GM08714 (cell line): ENCODE data around the gene MXI1.
"Not testable (repeated sequence)": the region's sequence is repeated elsewhere in the genome, so short reads cannot be mapped to it uniquely, and the experiment has no call there.

Experiments
- H3K4me3 ChIP-seq: fragments of 200-500 bp; sonication (Bioruptor generic); 2 replicates; pipeline ENCODE4 v1.5.1; 2014; ENCODE audit warnings: mild to moderate bottlenecking, low read length, inconsistent platforms
- ZNF274 ChIP-seq: IDR thresholded peaks from 2 replicates; pipeline ENCODE4 v1.6.1; 2012; ENCODE audit warnings: mild to moderate bottlenecking, low read depth, low read length

The MXI1 gene

GRCh38 chr10:110311357-110311949, 104.0 kb downstream of the MXI1 start:
- H3K4me3 ChIP-seq = no peak overlapping the region
- TF ChIP-seq ZNF274 = no peak

DNA sequence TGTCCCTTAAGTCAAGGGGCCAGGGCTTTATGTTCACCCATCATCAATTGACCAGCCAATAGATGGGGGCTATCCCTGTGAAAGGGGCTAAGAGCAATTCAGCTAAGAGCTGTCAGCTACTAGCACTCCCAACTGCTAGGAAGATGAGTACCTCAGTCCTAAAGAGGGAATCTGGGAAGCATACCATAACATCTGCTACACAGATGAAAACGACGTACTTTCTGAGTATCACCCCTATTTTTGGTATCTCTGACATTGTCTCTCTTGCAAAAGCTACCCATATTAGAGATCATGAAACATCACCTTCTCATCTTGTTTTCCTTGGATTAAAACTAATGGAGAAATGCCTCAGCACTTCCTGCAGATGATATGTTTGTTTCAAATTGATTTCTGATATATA, 104.8 kb downstream of the MXI1 start:
- TF ChIP-seq ZNF274 = no peak
- H3K4me3 ChIP-seq = no peak overlapping the region

GRCh38 chr10:110313674-110314073, 106.3 kb downstream of the MXI1 start:
- no peak for TF ChIP-seq ZNF274
- H3K4me3 ChIP-seq = no peak overlapping the region

DNA sequence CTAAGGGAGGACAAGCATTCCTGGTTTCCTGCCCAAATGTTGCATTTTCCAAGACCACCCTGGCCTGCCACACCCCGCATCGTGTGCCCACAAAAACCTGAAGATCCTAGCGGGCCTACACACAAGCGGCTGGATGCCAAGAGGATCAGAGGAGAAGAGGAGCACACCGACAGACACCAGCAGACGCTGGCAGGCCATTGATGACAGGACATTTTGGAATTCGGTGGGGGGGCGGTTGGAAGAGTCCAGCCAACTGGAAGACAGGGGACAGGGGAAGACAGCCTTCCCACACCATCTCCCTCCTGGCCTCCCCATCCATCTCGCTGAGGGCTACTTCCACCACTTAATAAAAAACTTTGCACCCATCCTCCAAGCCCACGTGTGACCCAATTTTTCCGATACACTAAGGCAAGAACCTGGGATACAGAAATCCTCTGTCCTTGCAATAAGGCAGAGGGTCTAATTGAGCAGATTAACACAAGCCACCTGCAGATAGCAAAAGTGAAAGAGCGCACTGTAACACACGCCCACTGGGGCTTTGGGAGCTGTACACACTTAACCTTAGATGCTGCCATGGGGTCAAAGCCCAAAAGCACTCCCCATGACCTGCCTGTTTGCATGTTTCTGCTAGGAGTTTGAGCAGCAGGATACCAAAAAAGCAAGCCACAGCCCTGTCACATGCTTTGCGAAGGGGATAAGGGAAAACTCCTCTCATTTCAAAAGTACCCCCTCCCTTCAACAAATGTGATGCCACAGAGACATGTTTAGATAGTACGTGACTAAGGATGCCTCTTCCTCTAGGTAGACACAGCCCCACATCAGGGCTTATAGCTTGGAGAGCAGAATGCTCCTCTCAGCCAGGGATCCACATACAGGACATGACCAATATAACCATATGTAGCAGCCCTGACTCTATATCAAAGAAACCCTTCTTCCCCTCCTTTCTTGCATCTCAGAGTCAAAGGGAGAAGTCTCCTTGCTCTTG, 110.8 kb downstream of the MXI1 start:
- no peak for TF ChIP-seq ZNF274
- H3K4me3 ChIP-seq = no peak overlapping the region

DNA sequence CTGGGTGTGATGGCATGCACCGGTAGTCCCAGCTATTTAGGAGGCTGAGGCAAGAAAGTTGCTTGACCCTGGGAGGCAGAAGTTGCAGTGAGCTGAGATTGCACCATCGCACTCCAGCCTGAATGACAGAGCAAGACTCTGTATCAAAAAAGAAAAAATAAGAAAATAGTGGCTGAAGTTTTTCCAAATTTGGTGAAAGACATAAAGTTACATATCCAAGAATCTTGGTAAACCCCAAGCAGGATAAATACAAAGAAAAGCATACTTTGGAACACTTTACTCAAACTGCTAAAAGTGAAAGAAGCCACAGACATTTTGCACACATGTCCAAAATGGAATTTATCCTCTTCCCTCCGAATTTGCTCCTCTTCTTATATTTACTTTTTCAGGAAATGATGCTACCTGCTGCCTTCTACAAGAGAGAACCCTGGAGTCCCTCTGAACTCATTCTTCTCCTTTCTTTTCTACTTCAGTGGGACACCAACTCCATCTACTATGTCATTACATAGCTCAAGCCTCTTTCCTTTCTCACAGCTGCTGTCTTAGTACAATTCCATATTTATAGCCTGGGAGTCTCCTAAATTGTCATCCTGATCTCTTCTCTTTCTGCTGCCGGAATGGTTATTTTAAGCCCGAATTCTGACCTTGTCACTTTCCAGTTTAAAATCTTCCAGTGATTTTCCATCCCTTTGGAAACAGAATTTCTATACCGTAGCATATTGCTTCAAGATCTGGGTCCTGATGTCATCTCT, 114.6 kb downstream of the MXI1 start:
- no peak for TF ChIP-seq ZNF274
- no peak overlapping the region for H3K4me3 ChIP-seq

DNA sequence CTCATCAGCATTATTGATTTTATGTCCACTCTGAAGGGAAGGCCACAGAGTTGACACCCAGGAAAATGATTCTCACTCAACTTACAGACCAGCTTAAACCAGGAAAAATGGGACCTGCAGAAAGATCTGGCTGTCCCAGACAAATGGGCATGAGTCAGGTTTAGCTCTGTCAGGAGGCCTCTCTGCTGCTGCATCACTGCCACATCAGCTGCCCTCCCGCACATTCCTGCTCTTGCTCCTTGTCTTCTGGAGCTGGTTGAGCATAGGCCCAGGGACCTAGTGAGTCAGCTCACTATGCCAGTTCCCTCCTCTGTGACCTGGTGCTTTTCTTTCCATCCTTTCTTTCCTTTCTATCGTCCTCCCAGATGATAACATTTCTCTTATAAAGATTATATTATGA, 116.1 kb downstream of the MXI1 start:
- no peak overlapping the region for H3K4me3 ChIP-seq
- no peak for TF ChIP-seq ZNF274

GRCh38 chr10:110324201-110324804, 116.9 kb downstream of the MXI1 start:
- H3K4me3 ChIP-seq = no peak overlapping the region
- TF ChIP-seq ZNF274 = no peak

- no peak overlapping the region for H3K4me3 ChIP-seq
Observed at GRCh38 chr10:110324805-110325280, 117.4 kb downstream of the MXI1 start.

DNA sequence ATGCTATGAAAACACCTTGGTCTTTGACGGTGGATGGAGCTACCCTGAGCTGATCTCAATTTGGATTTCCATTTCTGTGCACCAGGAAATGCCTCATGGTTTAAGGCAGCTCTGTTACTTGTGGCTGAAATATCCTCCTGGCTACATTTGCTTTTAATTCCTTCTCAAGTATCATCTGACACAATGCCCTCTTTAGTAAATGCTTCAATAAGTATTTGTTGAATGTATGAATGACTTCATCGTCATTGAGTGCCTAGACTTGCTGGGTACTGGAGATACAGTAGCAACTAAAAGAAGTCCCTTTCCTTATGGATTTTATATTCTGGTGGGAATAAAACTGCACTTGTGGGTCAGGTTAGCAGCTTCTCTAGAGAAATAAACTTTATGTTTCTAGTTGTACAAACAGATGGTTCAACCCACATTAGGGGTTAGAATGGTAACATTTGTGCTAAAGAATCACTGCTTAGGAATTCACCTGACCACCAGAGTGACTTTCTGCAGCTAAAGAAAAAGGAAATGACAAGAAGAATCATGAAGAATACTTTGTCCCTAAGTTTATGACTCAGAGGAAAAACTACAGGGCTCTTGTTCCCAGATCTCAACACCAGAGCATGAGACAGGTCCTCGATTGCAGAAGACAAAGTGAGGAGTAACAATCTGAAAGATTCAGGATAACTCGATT, 119.1 kb downstream of the MXI1 start:
- no peak for TF ChIP-seq ZNF274
- no peak overlapping the region for H3K4me3 ChIP-seq

More at GRCh38 chr10:110324805-110325280, 117.4 kb downstream of the MXI1 start:
- no peak for TF ChIP-seq ZNF274

DNA sequence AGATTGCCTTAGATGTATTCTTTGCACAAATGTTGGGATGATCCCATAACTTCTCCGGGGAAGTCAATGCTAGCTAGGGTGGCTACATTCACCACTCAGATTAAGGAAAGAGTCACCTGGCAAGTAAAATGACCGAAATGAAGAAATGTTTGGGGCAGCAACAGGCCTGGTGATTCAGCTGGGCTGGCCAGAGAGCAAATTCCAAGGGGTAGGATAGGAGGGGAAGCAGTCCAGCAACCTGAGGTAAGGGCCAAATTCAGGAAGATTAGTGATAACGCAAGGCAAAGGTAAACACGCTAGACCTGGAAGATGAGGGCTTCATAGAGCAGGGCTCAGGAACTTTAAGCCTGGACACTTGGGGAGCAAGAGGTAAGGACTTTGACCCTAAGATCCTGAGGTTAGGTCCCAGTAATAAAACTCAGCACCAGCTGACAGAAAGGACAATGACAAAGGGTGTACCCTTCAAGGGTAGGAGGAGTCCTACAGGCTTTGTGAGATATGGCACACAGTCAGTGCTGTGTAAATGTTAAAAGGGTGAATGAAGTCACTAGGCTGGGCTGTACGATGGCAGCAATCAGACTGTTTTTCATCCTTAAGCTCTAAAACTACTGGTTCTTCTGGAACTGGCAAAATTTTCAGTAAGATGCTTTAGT, 120.0 kb downstream of the MXI1 start:
- no peak overlapping the region for H3K4me3 ChIP-seq
- TF ChIP-seq ZNF274 = no peak

- TF ChIP-seq ZNF274 = no peak
- H3K4me3 ChIP-seq = no peak overlapping the region
Observed at GRCh38 chr10:110330675-110331074, 123.3 kb downstream of the MXI1 start.

GRCh38 chr10:110331226-110331795, 123.9 kb downstream of the MXI1 start:
- H3K4me3 ChIP-seq = not testable (repeated sequence)

GRCh38 chr10:110334061-110334656, 126.8 kb downstream of the MXI1 start:
- H3K4me3 ChIP-seq = no peak overlapping the region
- no peak for TF ChIP-seq ZNF274
